Hepatocyte (in vitro differentiated cells): ENCODE results near the gene RRP1.

Experiments
- CTCF ChIP-seq: fragments of 200-600 bp; sonication (generic); IDR thresholded peaks from 2 replicates; pipeline ENCODE4 v1.5.1; 2016; ENCODE audit warnings: antibody characterized with exemption, mild to moderate bottlenecking; ENCODE audit not compliant: poor library complexity
- EZH2 ChIP-seq: fragments of 200-600 bp; sonication (generic); IDR thresholded peaks from 2 replicates; pipeline ENCODE4 v1.6.1; 2016; ENCODE audit warnings: antibody characterized with exemption, mild to moderate bottlenecking, borderline replicate concordance

DNA sequence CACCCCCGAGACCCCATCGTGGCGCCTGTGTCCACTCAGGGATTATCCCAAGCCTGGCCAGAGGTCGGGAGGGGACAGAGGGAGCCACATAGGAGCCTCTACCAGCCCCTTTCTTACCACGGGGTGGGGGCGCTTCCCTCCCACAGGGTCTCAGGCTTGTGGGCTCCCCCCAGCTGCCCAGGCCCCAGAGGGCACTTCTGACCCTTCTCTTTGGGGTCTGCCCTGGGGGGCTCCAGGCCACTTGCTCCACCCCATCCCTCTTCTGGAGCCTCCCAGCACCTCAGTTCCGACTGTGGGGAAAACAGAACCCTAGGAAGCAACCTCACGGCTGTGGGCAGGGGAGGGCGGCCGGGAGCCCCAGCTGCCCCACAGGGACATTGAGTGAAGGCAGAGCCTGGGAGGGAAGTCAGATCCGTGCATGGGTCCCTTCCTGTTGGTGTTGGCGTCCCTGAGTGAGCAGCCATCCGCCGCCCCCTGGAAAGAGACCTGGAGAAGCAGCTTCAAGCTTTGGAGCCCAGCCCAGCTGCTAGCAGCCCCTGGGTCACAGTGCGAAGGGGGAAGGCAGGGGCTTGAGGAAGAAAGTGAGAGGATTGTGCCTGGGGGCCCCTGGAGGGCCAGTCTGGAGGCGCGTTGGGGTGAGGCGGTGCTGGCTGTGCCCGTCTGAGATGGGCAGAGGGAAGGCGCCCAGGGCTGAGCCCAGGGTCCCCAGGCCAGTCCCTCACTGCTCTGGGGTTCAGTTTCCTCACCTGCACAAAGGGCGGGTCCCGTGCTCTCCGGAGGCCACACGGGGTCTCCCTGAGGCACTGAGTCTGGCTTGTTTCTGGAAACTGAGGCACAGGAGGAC, 22.1 kb downstream of the RRP1 start:
- TF ChIP-seq CTCF (no peak), EZH2 (no peak)
